GM18858 (cell line): ENCODE results near the gene DDR2.

Experiments used
- ATAC-seq: cut with Tn5 transposase; IDR thresholded peaks from one replicate; pipeline ENCODE4 v1.9.1; 2021; ENCODE audit not compliant: unreplicated experiment

DDR2 gene

GRCh38 chr1:162629077-162629627, 3.1 kb upstream of the DDR2 start:
- no peak for ATAC-seq

DNA sequence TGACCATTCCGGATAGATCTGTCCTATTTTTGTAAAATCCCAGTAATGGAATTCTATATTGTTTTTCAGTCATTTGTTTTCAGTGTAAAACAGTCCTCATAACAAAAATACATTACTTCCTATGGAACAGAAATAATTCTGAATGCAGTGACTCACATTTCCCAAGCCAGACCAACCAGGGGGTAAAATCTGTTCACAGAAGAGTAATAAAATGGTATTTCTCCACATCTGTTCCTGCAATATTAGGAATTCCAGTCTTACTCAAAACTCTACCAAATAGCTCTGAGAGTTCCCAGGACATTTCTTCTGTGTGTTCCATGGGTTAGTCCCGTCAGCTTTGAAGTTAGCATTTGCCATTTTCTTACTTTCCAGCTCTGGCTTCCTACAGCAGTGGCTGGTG, 2.6 kb upstream of the DDR2 start:
- no peak for ATAC-seq

GRCh38 chr1:162631546-162632191, 595 bp upstream of the DDR2 start:
- ATAC-seq = no peak

GRCh38 chr1:162632698-162633080, 425 bp downstream of the DDR2 start:
- ATAC-seq = no peak

DNA sequence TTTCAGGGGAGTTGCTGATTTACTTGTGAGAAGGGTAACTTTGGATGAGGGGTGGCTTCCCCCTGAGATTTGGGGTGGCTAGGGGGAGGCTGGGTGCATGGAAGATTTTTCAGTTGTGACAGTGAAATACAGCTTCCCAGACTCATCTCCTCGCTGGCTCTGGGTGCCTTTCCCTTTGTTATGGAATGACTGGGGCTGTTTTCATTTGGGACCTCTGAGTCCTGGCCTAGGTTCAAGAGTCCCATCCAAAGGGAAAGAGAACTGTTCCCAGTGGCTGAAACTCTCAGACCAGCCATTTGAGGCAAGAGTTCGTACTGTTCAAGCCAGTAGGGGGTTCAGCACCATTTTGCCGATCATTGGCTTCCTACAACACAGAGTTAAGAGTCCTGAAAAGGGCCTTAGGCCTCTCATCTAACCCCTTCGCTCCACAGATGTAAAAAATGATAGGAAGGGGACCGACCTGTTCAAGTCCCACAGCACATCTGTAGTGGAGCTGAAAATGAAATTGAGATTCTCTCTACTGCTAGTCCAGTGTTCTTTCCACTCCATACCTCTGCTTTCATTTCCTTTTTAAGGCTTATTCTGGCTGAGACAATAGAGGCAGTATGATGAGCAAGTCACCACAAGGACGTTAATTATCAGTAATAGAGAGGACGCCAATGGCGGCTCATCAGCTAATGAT, 958 bp downstream of the DDR2 start:
- ATAC-seq = peak; percentile 60

- ATAC-seq = no peak
Observed at GRCh38 chr1:162635418-162635817, 3.2 kb downstream of the DDR2 start.

DNA sequence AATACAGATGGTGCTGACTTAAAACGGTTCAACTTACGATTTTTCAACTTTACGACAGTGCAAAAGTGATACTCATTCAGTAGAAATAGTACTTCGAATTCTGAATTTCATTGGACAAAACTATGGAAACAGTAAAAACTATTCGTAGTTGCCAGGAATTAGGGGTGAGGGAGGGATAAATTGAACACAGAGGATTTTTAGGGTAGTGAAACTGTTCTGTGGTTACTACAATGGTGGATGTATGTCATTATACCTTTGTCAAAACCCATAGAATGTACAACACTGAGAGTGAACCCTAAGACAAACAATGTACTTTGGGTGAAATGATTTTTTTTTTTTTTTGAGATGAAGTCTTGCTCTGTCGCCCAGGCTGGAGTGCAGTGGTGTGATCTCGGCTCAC, 7.5 kb downstream of the DDR2 start:
- ATAC-seq = no peak

- ATAC-seq = no peak
Observed at GRCh38 chr1:162641114-162641513, 8.8 kb downstream of the DDR2 start.

- no peak for ATAC-seq
Observed at GRCh38 chr1:162644986-162645314, 12.7 kb downstream of the DDR2 start.

DNA sequence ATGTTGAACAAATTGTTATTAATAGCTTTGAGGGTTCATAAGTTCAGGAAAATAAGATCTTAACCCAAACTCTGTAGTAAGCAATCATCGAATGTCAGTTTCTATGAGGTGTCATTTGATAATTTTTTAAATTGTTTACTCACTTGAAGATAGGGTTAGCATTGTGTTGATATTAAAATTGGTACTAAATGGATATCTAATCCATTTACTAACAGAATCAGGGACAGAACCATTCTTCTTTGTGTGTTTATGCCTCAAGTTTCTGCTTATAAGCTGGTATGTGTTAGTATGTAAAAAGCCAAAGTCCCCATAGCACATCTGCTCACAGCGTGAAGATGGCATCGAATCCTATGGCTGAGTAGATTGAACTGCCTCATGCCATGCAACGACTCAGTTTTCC, 13.4 kb downstream of the DDR2 start:
- ATAC-seq = no peak

DNA sequence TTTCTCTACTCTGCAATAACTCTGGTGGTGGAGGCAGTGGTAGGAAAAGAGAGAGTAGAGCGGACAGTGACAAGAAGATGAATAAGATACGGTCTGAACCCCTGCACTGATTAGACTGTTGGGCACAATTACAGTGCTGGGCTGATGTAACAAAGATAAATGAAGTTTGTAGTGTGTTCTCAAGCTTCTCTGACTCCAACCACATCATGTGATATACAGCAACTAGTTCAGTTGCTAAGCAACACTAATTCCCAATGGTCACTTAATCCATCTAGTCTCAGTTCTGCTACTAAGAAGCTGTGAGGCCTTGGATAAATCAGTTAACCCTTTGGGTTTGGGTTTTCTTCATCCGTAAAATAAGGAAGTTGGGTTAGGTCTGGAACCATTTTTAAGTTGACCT, 17.3 kb downstream of the DDR2 start:
- no peak for ATAC-seq

DNA sequence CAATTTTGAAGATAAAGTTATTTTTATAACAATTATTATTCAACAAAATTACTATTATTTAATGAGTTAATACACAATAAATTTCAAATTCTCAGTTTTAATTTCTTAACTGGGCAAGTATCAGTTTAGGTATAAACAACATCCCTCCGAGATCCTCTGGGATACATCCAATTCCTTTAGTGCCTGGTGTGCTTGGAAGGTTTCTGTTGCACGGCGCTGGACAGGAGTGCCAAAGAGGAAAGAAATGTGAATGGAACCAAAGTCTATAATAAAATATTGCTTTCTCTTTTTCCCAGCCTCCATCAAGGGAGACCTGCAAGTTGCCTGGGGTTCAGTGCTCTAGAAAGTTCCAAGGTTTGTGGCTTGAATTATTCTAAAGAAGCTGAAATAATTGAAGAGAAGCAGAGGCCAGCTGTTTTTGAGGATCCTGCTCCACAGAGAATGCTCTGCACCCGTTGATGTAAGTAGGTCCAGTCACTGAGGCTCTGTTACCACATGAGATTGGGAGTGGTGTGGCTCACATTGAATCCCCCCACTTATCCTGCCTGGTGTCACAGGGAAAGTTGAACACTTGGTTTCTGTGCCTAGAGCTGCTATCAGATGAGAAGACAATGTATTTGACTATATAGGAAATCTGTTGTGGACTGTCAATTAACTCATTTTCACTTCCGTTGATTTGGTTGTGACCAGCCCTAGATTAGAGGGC, 22.8 kb downstream of the DDR2 start:
- ATAC-seq = no peak

DNA sequence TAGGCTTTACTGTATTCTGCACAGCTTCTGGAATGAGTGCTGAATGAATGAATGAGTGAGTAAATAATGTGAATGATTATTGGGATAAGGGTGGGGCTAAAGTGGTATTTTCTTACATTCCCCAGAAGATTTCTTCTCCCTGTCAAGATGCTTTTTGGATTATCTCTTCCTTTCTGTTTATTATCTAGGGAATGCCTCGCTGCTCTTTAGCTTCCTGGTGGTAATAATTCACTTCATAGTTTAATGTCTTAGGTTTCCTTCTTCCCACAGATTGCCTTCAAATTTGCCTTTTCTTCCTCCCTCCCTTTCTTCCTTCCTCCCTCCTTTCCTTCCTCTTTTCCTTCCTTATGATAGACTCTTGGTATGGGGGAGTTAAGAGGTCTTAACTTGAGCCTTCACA, 24.0 kb downstream of the DDR2 start:
- no peak for ATAC-seq

DNA sequence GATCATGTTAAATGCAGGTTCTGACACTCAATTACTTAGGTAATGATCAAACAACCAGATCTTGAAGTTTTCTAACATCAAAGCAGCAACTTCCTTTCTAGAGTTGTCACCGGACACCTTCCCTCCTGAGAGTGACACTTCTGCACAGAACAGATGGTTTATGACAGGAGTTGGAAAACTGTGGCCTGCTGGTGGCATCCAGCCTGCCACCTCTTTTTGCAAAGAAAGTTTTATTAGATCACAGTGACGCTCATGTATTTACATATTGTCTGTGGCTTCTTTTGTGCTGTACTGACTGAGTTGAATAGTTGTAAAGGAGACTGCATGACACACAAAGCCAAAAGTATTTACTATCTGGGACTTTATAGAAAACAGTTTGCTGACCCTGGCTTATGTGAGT, 28.3 kb downstream of the DDR2 start:
- no peak for ATAC-seq

DNA sequence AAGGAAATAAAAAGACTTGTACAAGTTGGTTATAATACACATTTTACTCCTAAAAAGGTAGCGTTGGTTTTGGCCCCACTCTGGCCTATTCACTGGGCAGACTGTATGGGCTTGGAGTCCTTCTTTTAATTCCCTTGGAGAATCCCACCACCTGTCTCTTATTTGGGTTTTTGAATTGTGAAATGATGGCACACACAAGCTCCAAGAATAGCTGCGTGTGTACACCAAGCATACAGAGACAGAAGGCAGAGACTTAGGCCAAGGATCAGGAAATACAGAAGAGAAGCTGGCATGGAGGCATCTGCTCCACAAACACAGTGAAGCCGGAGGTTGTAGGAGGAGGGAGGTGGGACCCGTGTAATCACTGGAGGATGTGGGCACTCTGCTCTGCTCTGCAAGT, 29.1 kb downstream of the DDR2 start:
- no peak for ATAC-seq

GRCh38 chr1:162662013-162662412, 29.7 kb downstream of the DDR2 start:
- no peak for ATAC-seq

- ATAC-seq = peak; percentile 47
Observed at GRCh38 chr1:162663086-162663485, 30.8 kb downstream of the DDR2 start.

GRCh38 chr1:162663589-162664106, 31.4 kb downstream of the DDR2 start:
- no peak for ATAC-seq

GRCh38 chr1:162666006-162666645, 33.9 kb downstream of the DDR2 start:
- ATAC-seq = no peak

DNA sequence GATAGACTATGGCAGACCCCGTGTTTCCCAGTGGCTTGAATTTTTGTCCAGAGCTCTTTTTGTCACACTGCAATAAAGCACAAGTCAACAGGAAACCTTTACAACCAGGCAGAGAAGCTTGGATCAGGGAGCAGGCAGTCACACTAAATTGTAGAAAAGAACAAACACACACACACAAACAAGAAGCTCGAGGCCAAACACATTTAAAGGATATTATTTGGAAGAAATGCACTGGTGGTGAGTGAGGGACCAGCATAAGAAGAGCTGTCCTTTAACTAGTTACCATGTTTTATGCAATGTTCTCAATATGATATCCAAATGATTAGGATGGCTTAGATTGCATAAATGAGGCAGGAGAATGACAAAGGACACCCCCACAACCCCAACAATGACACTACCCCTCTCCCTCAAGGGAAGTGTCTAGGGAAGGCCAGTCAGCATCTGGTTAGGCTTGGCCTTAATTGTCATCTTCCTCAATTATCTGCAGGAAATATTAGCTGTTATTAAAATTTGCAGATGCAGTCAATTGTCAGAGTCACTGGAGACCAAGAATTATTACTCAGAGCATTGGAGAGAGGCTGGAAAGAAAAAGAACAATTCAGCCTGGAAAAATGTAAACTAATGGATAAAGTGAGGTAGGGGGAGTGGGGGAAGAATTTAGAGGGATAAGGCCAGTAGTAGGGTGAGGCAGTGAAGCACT, 35.3 kb downstream of the DDR2 start:
- no peak for ATAC-seq
